H1 (cell line): ENCODE results near the gene OSTC. TPM values are rescaled to one million over a fixed set of nuclear protein-coding genes. Genes with fewer than 3 reads are reported as not detected.

Source experiments
- NANOG ChIP-seq: IDR thresholded peaks from 2 replicates; pipeline ENCODE4 v1.6.1; 2011; ENCODE audit warnings: low read length, low read depth, mild to moderate bottlenecking, inconsistent platforms; ENCODE audit not compliant: insufficient read depth, poor library complexity, severe bottlenecking
- POLR2A ChIP-seq, 2 experiments: IDR thresholded peaks; 1 replicate in 1 of 2; 2 replicates in 1 of 2; pipeline ENCODE4 v1.6.1; 2011; ENCODE audit warnings: low read depth in 2 of 2, low read length in 2 of 2, mild to moderate bottlenecking in 2 of 2; ENCODE audit errors: control extremely low read depth in 1 of 2
- RFX5 ChIP-seq: IDR thresholded peaks from 2 replicates; pipeline ENCODE4 v1.6.1; 2011; ENCODE audit warnings: low read depth, low read length, improper control_type of control experiment, borderline replicate concordance
- polyA plus RNA-seq, 7 experiments: library from polyadenylated mRNA; depleted of rRNA in 3 of 7; stranded (reverse) in 5 of 7; unstranded in 2 of 7; fragments of >200 nt in 5 of 7; fragments of 200-250 nt in 2 of 7; gene quantifications; 1 replicate in 5 of 7; 2 replicates in 1 of 7; 4 replicates in 1 of 7; pipeline versions ENCODE4 v1.2.1 to v1.2.3, GENCODE V29; 2011 to 2013; ENCODE audit warnings: missing spikeins in 2 of 7, mixed read lengths in 2 of 7
- total RNA-seq: library from RNA; stranded (reverse); fragmentation: NEBNext Ultra II Directional; extraction: Animal tissue kit (Norgen Biotek cat#: 25700); gene quantifications from 2 replicates; pipeline ENCODE4 v1.2.1, GENCODE V29; 2021

Gene OSTC
- total and polyA plus RNA-seq, 2 of the 8 experiments (the other 6 are each of a cell fraction or from before 2014, with no cell fraction given), result 165 to 176 TPM

GRCh38 chr4:108683479-108683878 lies 33.1 kb downstream of the OSTC start (continued):
- TF ChIP-seq NANOG, result no peak
- no peak for TF ChIP-seq RFX5
- TF ChIP-seq POLR2A (IDR thresholded peaks at IDR 0.05; ENCODE audit: control extremely low read depth in 1 of 2, low read depth in 2 of 2, low read length in 2 of 2), result no peak
